IMR-90 (cell line): ENCODE results near the gene CD79A.

Source experiments
- BHLHE40 ChIP-seq: fragments of 150-350 bp; IDR thresholded peaks from 2 replicates; pipeline ENCODE4 v1.6.1; 2016; ENCODE audit warnings: mild to moderate bottlenecking, low read depth, low read length
- CEBPB ChIP-seq: IDR thresholded peaks from 2 replicates; pipeline ENCODE4 v1.6.1; 2012; ENCODE audit warnings: low read depth, low read length, improper control_type of control experiment
- CHD1 ChIP-seq: IDR thresholded peaks from 2 replicates; pipeline ENCODE4 v1.6.1; 2012; ENCODE audit warnings: low read depth, low read length, improper control_type of control experiment
- FOS ChIP-seq: fragments of 150-350 bp; IDR thresholded peaks from 2 replicates; pipeline ENCODE4 v1.6.1; 2016; ENCODE audit warnings: low read depth, low read length
- MAFK ChIP-seq: IDR thresholded peaks from 2 replicates; pipeline ENCODE4 v1.6.1; 2012; ENCODE audit warnings: low read depth, low read length, improper control_type of control experiment
- MAZ ChIP-seq: IDR thresholded peaks from 2 replicates; pipeline ENCODE4 v1.6.1; 2012; ENCODE audit warnings: low read depth, mild to moderate bottlenecking, low read length, improper control_type of control experiment, moderate library complexity, borderline replicate concordance
- MXI1 ChIP-seq: IDR thresholded peaks from 2 replicates; pipeline ENCODE4 v1.6.1; 2012; ENCODE audit warnings: low read depth, mild to moderate bottlenecking, low read length, moderate library complexity, borderline replicate concordance
- POLR2A ChIP-seq: IDR thresholded peaks from 2 replicates; pipeline ENCODE4 v1.6.1; 2012; ENCODE audit warnings: mild to moderate bottlenecking, low read depth, low read length
- RAD21 ChIP-seq: IDR thresholded peaks from 2 replicates; pipeline ENCODE4 v1.6.1; 2012; ENCODE audit warnings: low read length, improper control_type of control experiment
- RFX5 ChIP-seq: IDR thresholded peaks from 2 replicates; pipeline ENCODE4 v1.8.0; 2012; ENCODE audit warnings: low read depth, mild to moderate bottlenecking, low read length, moderate library complexity
- TF ChIP-seq, protein P1 (sequence below): conservative IDR thresholded peaks from 2 replicates; pipeline ENCODE4 v1.5.1; 2012; ENCODE audit warnings: mild to moderate bottlenecking, low read depth, low read length, improper control_type of control experiment
- TF ChIP-seq, protein P2 (sequence below): fragments of 150-350 bp; IDR thresholded peaks from 2 replicates; pipeline ENCODE4 v1.6.1; 2017; ENCODE audit warnings: mild to moderate bottlenecking, antibody characterized with exemption, low read length, low read depth

DNA sequence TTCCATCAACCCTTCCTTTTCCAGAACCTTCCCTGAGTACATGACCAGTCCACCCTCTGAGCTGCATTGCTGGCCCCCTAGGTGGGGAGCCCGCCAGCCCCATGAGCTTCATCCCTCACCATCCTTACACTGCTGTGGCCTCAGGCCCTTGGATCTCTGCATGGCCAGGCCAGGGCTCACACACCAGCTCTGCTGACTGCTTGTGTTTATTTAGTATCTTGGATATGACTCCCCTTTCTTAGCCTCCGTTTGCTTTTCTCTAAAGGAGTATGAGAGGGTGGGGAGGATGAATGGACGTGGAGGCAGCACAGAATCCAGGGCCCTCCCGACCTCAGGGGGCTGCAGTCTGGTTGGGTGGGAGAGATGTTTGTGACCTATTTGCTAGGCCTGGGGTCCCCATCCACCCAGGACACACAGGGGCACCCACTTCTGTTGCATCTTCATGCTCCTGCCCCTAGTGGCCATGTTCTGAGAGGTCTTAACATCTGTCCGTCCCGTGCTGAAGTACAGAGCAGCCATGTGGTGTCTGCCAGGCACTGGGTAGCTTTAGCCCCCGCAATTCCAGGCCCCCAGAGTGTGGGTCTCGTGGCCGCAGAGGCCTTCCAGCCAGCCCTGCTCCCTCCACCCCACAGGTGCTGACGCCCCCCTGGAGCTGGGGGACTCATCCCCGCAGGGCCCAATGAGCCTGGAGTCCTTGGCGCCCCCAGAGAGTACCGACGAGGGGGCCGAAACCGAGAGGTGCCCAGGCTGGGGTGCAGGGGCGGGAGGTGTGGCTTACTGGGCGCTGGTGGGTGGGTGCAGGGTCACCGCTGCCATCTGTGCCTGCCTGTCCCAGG is 18.9 kb downstream of the CD79A start:
- TF ChIP-seq, protein P1, sequence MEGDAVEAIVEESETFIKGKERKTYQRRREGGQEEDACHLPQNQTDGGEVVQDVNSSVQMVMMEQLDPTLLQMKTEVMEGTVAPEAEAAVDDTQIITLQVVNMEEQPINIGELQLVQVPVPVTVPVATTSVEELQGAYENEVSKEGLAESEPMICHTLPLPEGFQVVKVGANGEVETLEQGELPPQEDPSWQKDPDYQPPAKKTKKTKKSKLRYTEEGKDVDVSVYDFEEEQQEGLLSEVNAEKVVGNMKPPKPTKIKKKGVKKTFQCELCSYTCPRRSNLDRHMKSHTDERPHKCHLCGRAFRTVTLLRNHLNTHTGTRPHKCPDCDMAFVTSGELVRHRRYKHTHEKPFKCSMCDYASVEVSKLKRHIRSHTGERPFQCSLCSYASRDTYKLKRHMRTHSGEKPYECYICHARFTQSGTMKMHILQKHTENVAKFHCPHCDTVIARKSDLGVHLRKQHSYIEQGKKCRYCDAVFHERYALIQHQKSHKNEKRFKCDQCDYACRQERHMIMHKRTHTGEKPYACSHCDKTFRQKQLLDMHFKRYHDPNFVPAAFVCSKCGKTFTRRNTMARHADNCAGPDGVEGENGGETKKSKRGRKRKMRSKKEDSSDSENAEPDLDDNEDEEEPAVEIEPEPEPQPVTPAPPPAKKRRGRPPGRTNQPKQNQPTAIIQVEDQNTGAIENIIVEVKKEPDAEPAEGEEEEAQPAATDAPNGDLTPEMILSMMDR: 0 out of 2 replicates have a peak, but pooled peaks have one; percentile 7
- TF ChIP-seq POLR2A (no peak), FOS (no peak), CEBPB (no peak), MXI1 (no peak), RFX5 (no peak), MAZ (no peak), RAD21 (no peak), MAFK (no peak), CHD1 (no peak), BHLHE40 (no peak)
- TF ChIP-seq, protein P2, sequence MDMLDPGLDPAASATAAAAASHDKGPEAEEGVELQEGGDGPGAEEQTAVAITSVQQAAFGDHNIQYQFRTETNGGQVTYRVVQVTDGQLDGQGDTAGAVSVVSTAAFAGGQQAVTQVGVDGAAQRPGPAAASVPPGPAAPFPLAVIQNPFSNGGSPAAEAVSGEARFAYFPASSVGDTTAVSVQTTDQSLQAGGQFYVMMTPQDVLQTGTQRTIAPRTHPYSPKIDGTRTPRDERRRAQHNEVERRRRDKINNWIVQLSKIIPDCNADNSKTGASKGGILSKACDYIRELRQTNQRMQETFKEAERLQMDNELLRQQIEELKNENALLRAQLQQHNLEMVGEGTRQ: no peak
